WTC11 (cell line): ENCODE results near the gene TPR. TPM values are rescaled to one million over a fixed set of nuclear protein-coding genes. Genes with fewer than 3 reads are reported as not detected.

Experiments
- ATAC-seq: fragments of 200-7000 bp; cut with Tn5 transposase; 2 replicates; pipeline ENCODE4 v1.10.0; 2021; ENCODE audit warnings: mild to moderate bottlenecking, moderate library complexity
- CTCF ChIA-PET: fragments of 300-600 bp; sonication (Branson Sonifier 250); formaldehyde crosslinking; loops from one replicate; lab custom pipeline; 2021; ENCODE audit warnings: antibody characterized with exemption; lab: Charles Lee
- POLR2A ChIA-PET: fragments of 350-600 bp; sonication (Branson Sonifier 250); formaldehyde crosslinking; loops from one replicate; lab custom pipeline; 2021; ENCODE audit warnings: antibody characterized with exemption; lab: Charles Lee
- DNase-seq: peaks from one replicate; pipeline ENCODE4 v3.0.0; 2021; ENCODE audit warnings: low spot score
- H3K27ac Mint-ChIP-seq: 2 replicates; pipeline ENCODE4 v1.8.0; 2021; ENCODE audit warnings: mixed read lengths
- H3K27me3 Mint-ChIP-seq: 2 replicates; pipeline ENCODE4 v1.8.0; 2021; ENCODE audit warnings: low read depth, mild to moderate bottlenecking, moderate library complexity, mixed read lengths
- H3K36me3 Mint-ChIP-seq: 2 replicates; pipeline ENCODE4 v1.8.0; 2021; ENCODE audit warnings: mixed read lengths
- H3K4me1 Mint-ChIP-seq: 2 replicates; pipeline ENCODE4 v1.8.0; 2022; ENCODE audit warnings: mixed read lengths
- H3K4me3 Mint-ChIP-seq: 2 replicates; pipeline ENCODE4 v1.8.0; 2021; ENCODE audit warnings: mild to moderate bottlenecking, moderate library complexity, mixed read lengths
- H3K9me3 Mint-ChIP-seq: 2 replicates; pipeline ENCODE4 v1.8.0; 2021; ENCODE audit warnings: mixed read lengths
- ATF2 ChIP-seq: sonication (generic); formaldehyde crosslinking; IDR thresholded peaks from 2 replicates; pipeline ENCODE4 v1.8.1; 2022; ENCODE audit warnings: low read depth, missing genetic modification reagents, borderline replicate concordance
- ATF6 ChIP-seq: sonication (generic); formaldehyde crosslinking; IDR thresholded peaks from 2 replicates; pipeline ENCODE4 v1.8.1; 2023; ENCODE audit warnings: mild to moderate bottlenecking, missing genetic modification reagents
- CREB1 ChIP-seq: sonication (generic); formaldehyde crosslinking; IDR thresholded peaks from 2 replicates; pipeline ENCODE4 v1.8.0; 2023; ENCODE audit warnings: mild to moderate bottlenecking, missing genetic modification reagents
- GRHL2 ChIP-seq: fragments of 250-450 bp; sonication (Bioruptor Pico); IDR thresholded peaks from 2 replicates; pipeline ENCODE4 v1.8.0; 2022; ENCODE audit warnings: mild to moderate bottlenecking, moderate library complexity; ENCODE audit not compliant: insufficient replicate concordance, severe bottlenecking
- HMGXB4 ChIP-seq: sonication (generic); formaldehyde crosslinking; IDR thresholded peaks from 2 replicates; pipeline ENCODE4 v1.8.1; 2023; ENCODE audit warnings: mild to moderate bottlenecking, moderate library complexity, missing genetic modification reagents
- KAT7 ChIP-seq: sonication (generic); formaldehyde crosslinking; IDR thresholded peaks from 2 replicates; pipeline ENCODE4 v1.8.1; 2023; ENCODE audit warnings: missing genetic modification reagents, mild to moderate bottlenecking, borderline replicate concordance
- RORB ChIP-seq: fragments of 250-450 bp; sonication (Bioruptor Pico); IDR thresholded peaks from 2 replicates; pipeline ENCODE4 v1.9.0; 2021; ENCODE audit warnings: mild to moderate bottlenecking
- TCF7 ChIP-seq: sonication (generic); formaldehyde crosslinking; IDR thresholded peaks from 2 replicates; pipeline ENCODE4 v1.8.0; 2022; ENCODE audit warnings: mild to moderate bottlenecking, low read depth, missing genetic modification reagents, moderate library complexity
- TEAD1 ChIP-seq: sonication (generic); formaldehyde crosslinking; IDR thresholded peaks from 2 replicates; pipeline ENCODE4 v1.8.0; 2022; ENCODE audit warnings: mild to moderate bottlenecking, missing genetic modification reagents
- ZNF263 ChIP-seq: sonication (generic); formaldehyde crosslinking; IDR thresholded peaks from 2 replicates; pipeline ENCODE4 v1.8.1; 2022; ENCODE audit warnings: low read depth, mild to moderate bottlenecking, moderate library complexity, missing genetic modification reagents
- ZNF281 ChIP-seq: sonication (generic); formaldehyde crosslinking; IDR thresholded peaks from 2 replicates; pipeline ENCODE4 v1.8.0; 2023; ENCODE audit warnings: mild to moderate bottlenecking, missing genetic modification reagents
- ZNF416 ChIP-seq: fragments of 250-450 bp; sonication (Bioruptor Pico); IDR thresholded peaks from 2 replicates; pipeline ENCODE4 v1.9.0; 2021; ENCODE audit warnings: mild to moderate bottlenecking, inconsistent platforms
- ZNF423 ChIP-seq: fragments of 250-450 bp; sonication (Bioruptor Pico); IDR thresholded peaks from 2 replicates; pipeline ENCODE4 v2.1.2; 2022; ENCODE audit warnings: mild to moderate bottlenecking, moderate library complexity
- ZNF671 ChIP-seq: fragments of 250-450 bp; sonication (Bioruptor Pico); IDR thresholded peaks from 2 replicates; pipeline ENCODE4 v1.8.0; 2021; ENCODE audit warnings: mild to moderate bottlenecking
- total RNA-seq: library from RNA; stranded (reverse); gene quantifications from 3 replicates; pipeline ENCODE4 v1.2.3, GENCODE V29; 2021
- TF ChIP-seq, protein P1 (sequence below): sonication (generic); formaldehyde crosslinking; conservative IDR thresholded peaks from 2 replicates; pipeline ENCODE4 v1.8.1; 2023; ENCODE audit warnings: mild to moderate bottlenecking, low read depth, missing genetic modification reagents, moderate library complexity

The TPR gene
- total RNA-seq, 1 experiment from 2014 or later: 119 TPM

- Mint-ChIP-seq H3K4me1 (peaks cover 8% of the 10 kb centered on the region), H3K36me3 (no peaks in the 10 kb centered on the region), H3K27me3 (no peaks in the 10 kb centered on the region), H3K9me3 (peaks cover 12% of the 10 kb centered on the region), H3K27ac (no peak overlapping the region), H3K4me3 (no peak overlapping the region)
- DNase-seq (no peak), ATAC-seq (no peak)
- ChIA-PET CTCF (no interaction called here), POLR2A (no interaction called here)
- TF ChIP-seq TCF7 (no peak), HMGXB4 (CRISPR knock-in tag) (no peak), ATF6 (CRISPR knock-in tag) (no peak), ZNF281 (CRISPR knock-in tag) (no peak), KAT7 (CRISPR knock-in tag) (no peak), RORB (CRISPR knock-in tag) (no peak), ZNF416 (CRISPR knock-in tag) (no peak), ATF2 (CRISPR knock-in tag) (no peak), GRHL2 (CRISPR knock-in tag) (no peak), ZNF423 (CRISPR knock-in tag) (no peak), ZNF671 (no peak), CREB1 (CRISPR knock-in tag) (no peak), ZNF263 (CRISPR knock-in tag) (no peak), TEAD1 (CRISPR knock-in tag) (no peak)
- TF ChIP-seq, protein P1, sequence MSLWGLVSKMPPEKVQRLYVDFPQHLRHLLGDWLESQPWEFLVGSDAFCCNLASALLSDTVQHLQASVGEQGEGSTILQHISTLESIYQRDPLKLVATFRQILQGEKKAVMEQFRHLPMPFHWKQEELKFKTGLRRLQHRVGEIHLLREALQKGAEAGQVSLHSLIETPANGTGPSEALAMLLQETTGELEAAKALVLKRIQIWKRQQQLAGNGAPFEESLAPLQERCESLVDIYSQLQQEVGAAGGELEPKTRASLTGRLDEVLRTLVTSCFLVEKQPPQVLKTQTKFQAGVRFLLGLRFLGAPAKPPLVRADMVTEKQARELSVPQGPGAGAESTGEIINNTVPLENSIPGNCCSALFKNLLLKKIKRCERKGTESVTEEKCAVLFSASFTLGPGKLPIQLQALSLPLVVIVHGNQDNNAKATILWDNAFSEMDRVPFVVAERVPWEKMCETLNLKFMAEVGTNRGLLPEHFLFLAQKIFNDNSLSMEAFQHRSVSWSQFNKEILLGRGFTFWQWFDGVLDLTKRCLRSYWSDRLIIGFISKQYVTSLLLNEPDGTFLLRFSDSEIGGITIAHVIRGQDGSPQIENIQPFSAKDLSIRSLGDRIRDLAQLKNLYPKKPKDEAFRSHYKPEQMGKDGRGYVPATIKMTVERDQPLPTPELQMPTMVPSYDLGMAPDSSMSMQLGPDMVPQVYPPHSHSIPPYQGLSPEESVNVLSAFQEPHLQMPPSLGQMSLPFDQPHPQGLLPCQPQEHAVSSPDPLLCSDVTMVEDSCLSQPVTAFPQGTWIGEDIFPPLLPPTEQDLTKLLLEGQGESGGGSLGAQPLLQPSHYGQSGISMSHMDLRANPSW (CRISPR knock-in tag): no peak
Measured at GRCh38 chr1:186271032-186271431, 104.0 kb downstream of the TPR start.

Other genes with a start within 250 kb of the TPR start
- 0.07 to 0.09 TPM in 2 of 3 replicates, not detected in the other for gene PRG4, start 79.0 kb downstream of the TPR start, total RNA-seq
- 14.1 to 14.5 TPM (median 14.3 TPM) in 3 replicates for gene ODR4, start 585 bp upstream of the TPR start, total RNA-seq
- not detected in 3 replicates for gene PDC, start 85.9 kb upstream of the TPR start, total RNA-seq